ENCODE measurements around the gene MPLKIP. TPM values are rescaled to one million over a fixed set of nuclear protein-coding genes. Genes with fewer than 3 reads are reported as not detected.

The MPLKIP gene
- polyA plus RNA-seq, 2 of the 4 experiments (the other 2 are of a cell fraction): 32.2 to 46.0 TPM

GRCh38 chr7:40092182-40092581 lies 42.2 kb downstream of the MPLKIP start:
- no peak overlapping the region for H3K4me3 ChIP-seq
- ATAC-seq (no peak), DNase-seq (ENCODE audit: low read depth in 1 of 2, low spot score in 1 of 2) (no peak), FAIRE-seq (peak; percentile 23)
- WGBS (ENCODE audit: missing lambda C conversion rate): 93% methylated on average over 2 of the region's 2 CpGs
- H3K4me1 ChIP-seq: no peaks in the 10 kb centered on the region
- TF ChIP-seq, protein P1, sequence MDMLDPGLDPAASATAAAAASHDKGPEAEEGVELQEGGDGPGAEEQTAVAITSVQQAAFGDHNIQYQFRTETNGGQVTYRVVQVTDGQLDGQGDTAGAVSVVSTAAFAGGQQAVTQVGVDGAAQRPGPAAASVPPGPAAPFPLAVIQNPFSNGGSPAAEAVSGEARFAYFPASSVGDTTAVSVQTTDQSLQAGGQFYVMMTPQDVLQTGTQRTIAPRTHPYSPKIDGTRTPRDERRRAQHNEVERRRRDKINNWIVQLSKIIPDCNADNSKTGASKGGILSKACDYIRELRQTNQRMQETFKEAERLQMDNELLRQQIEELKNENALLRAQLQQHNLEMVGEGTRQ (IDR thresholded peaks at IDR 0.05): no peak
- TF ChIP-seq RAD21 (conservative IDR thresholded peaks at IDR 0.05 in 1 of 2, IDR thresholded peaks at IDR 0.05 in 1 of 2): no peak
- no peaks in the 10 kb centered on the region for H3K9me3 ChIP-seq
- H3K4me2 ChIP-seq: no peak overlapping the region
- CTCF ChIA-PET: no interaction called here
- POLR2A ChIA-PET: no interaction called here
- no peak overlapping the region for H3K27ac ChIP-seq

DNA sequence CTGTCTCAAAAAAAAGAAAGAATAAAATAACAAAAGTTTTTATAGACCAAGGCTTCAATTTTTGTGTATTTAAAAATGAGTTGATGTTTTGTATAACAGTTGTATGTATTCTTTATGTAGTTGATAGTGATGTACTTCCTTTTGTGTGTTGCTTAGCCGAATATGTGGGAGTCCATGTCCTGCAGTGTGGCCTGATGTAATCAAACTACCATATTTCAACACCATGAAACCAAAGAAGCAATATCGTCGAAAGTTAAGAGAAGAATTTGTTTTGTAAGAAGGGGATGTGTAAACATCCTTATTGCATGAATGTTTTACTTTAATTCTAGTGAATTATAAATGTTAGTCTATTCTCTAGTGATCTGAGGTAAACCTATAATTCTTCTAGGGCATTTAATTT lies 56.6 kb downstream of the MPLKIP start:
- DNase-seq (ENCODE audit: low read depth in 1 of 2, low spot score in 1 of 2) (no peak), ATAC-seq (no peak), FAIRE-seq (no peak)
- CTCF ChIA-PET: interaction anchor here (1.6 kb wide), 1 partner anchor 12 kb away, joined by 3 read pairs; no protein-coding TSS in a partner anchor
- Histone ChIP-seq H3K4me3 (no peak overlapping the region), H3K27ac (peak overlapping the region in 1 of 2 experiments; percentile 60; a peak in 3 of 6 replicates), H3K4me1 (no peaks in the 10 kb centered on the region), H3K9me3 (no peaks in the 10 kb centered on the region), H3K4me2 (no peak overlapping the region)
- TF ChIP-seq CHD2 (IDR thresholded peaks at IDR 0.05; ENCODE audit: low read length, partially characterized antibody) (no peak), RAD21 (conservative IDR thresholded peaks at IDR 0.05 in 1 of 2, IDR thresholded peaks at IDR 0.05 in 1 of 2) (no peak), PHF8 (IDR thresholded peaks at IDR 0.05; ENCODE audit: borderline replicate concordance, low read depth) (no peak), RFX5 (IDR thresholded peaks at IDR 0.05) (no peak), HEYL (CRISPR knock-in tag; IDR thresholded peaks at IDR 0.05) (no peak), ZC3H11A (IDR thresholded peaks at IDR 0.05) (no peak), RCOR1 (IDR thresholded peaks at IDR 0.05; ENCODE audit: low read depth, low read length) (no peak), HOXB13 (CRISPR knock-in tag; IDR thresholded peaks at IDR 0.05; ENCODE audit: low read depth) (no peak), E2F6 (IDR thresholded peaks at IDR 0.05; ENCODE audit: borderline replicate concordance, low read depth) (no peak), REST (IDR thresholded peaks at IDR 0.05) (no peak), ESRRA (IDR thresholded peaks at IDR 0.05; ENCODE audit: borderline replicate concordance, low read length) (no peak), HMGXB4 (CRISPR knock-in tag; IDR thresholded peaks at IDR 0.05; ENCODE audit: borderline replicate concordance) (no peak), BCL3 (IDR thresholded peaks at IDR 0.05) (no peak), SREBF2 (IDR thresholded peaks at IDR 0.05) (no peak), CEBPB (IDR thresholded peaks at IDR 0.05) (no peak)
- TF ChIP-seq, protein P2, sequence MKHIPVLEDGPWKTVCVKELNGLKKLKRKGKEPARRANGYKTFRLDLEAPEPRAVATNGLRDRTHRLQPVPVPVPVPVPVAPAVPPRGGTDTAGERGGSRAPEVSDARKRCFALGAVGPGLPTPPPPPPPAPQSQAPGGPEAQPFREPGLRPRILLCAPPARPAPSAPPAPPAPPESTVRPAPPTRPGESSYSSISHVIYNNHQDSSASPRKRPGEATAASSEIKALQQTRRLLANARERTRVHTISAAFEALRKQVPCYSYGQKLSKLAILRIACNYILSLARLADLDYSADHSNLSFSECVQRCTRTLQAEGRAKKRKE (CRISPR knock-in tag; IDR thresholded peaks at IDR 0.05; ENCODE audit: low read depth): no peak
- TF ChIP-seq, protein P3, sequence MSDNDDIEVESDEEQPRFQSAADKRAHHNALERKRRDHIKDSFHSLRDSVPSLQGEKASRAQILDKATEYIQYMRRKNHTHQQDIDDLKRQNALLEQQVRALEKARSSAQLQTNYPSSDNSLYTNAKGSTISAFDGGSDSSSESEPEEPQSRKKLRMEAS (IDR thresholded peaks at IDR 0.05): no peak
- TF ChIP-seq, protein P1 (IDR thresholded peaks at IDR 0.05): no peak
- TF ChIP-seq, protein P4, sequence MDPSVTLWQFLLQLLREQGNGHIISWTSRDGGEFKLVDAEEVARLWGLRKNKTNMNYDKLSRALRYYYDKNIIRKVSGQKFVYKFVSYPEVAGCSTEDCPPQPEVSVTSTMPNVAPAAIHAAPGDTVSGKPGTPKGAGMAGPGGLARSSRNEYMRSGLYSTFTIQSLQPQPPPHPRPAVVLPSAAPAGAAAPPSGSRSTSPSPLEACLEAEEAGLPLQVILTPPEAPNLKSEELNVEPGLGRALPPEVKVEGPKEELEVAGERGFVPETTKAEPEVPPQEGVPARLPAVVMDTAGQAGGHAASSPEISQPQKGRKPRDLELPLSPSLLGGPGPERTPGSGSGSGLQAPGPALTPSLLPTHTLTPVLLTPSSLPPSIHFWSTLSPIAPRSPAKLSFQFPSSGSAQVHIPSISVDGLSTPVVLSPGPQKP (IDR thresholded peaks at IDR 0.05; ENCODE audit: low read depth, low read length): no peak
- WGBS (ENCODE audit: missing lambda C conversion rate): 81% methylated on average over 3 of the region's 3 CpGs
- POLR2A ChIA-PET: no interaction called here

Data from A549 (cell line).